Activated naive CD8-positive, alpha-beta T cell treated with anti-CD3 and anti-CD28 coated beads, Interleukin-2, amount 10 ng/mL, durations not matched to agents 7 days and 5 days (primary cell): Measurements from ENCODE around the gene EREG. TPM values are rescaled to one million over a fixed set of nuclear protein-coding genes. Genes with fewer than 3 reads are reported as not detected.

ENCODE experiments used
- ATAC-seq: fragments of 150-1000 bp; cut with Tn5 transposase; one replicate; pipeline ENCODE4 v1.10.0; 2021; ENCODE audit warnings: low read depth, moderate library complexity
- POLR2A ChIA-PET: fragments of 350-600 bp; sonication (Branson Sonifier 250); formaldehyde crosslinking; loops from one replicate; lab custom pipeline; 2021; ENCODE audit warnings: antibody characterized with exemption; lab: Charles Lee
- DNase-seq: peaks from one replicate; pipeline ENCODE4 v3.0.0; 2021
- H3K27ac Mint-ChIP-seq: one replicate; pipeline ENCODE4 v1.8.0; 2022; ENCODE audit warnings: mild to moderate bottlenecking, mixed read lengths
- H3K27me3 Mint-ChIP-seq: one replicate; pipeline ENCODE4 v1.8.0; 2022; ENCODE audit warnings: mild to moderate bottlenecking, moderate library complexity, mixed read lengths
- H3K36me3 Mint-ChIP-seq: one replicate; pipeline ENCODE4 v1.8.0; 2021; ENCODE audit warnings: mild to moderate bottlenecking, mixed read lengths
- H3K4me1 Mint-ChIP-seq: one replicate; pipeline ENCODE4 v1.8.0; 2021; ENCODE audit warnings: mixed read lengths
- H3K4me3 Mint-ChIP-seq: one replicate; pipeline ENCODE4 v1.8.0; 2022; ENCODE audit warnings: mild to moderate bottlenecking, moderate library complexity, mixed read lengths
- H3K9me3 Mint-ChIP-seq: one replicate; pipeline ENCODE4 v1.8.0; 2021; ENCODE audit warnings: mixed read lengths
- total RNA-seq, 2 experiments: library from RNA; stranded (reverse); gene quantifications; one replicate each; pipeline ENCODE4 v1.2.3, GENCODE V29; 2021

Gene EREG
- total RNA-seq, 2 experiments from 2014 or later: not detected

- H3K27me3 Mint-ChIP-seq: peaks cover 5% of the 10 kb centered on the region
- ATAC-seq (no peak), DNase-seq (no peak)
- no peak overlapping the region for H3K27ac Mint-ChIP-seq
- H3K4me1 Mint-ChIP-seq: peaks cover 3% of the 10 kb centered on the region
- POLR2A ChIA-PET: no interaction called here
- no peaks in the 10 kb centered on the region for H3K36me3 Mint-ChIP-seq
- H3K9me3 Mint-ChIP-seq: no peaks in the 10 kb centered on the region
- H3K4me3 Mint-ChIP-seq: no peak overlapping the region
These were observed 37.9 kb downstream of the EREG start for GRCh38 chr4:74402692-74403456.

- DNase-seq (no peak), ATAC-seq (no peak)
- Mint-ChIP-seq H3K27ac (no peak overlapping the region), H3K27me3 (peaks cover 4% of the 10 kb centered on the region), H3K36me3 (no peaks in the 10 kb centered on the region), H3K4me3 (no peak overlapping the region), H3K4me1 (no peaks in the 10 kb centered on the region), H3K9me3 (no peaks in the 10 kb centered on the region)
- POLR2A ChIA-PET: no interaction called here
These were observed 42.9 kb downstream of the EREG start for GRCh38 chr4:74407891-74408290.

GRCh38 chr4:74408639-74409038 is 43.7 kb downstream of the EREG start:
- H3K36me3 Mint-ChIP-seq: no peaks in the 10 kb centered on the region
- POLR2A ChIA-PET: no interaction called here
- no peaks in the 10 kb centered on the region for H3K4me1 Mint-ChIP-seq
- no peaks in the 10 kb centered on the region for H3K27me3 Mint-ChIP-seq
- no peak overlapping the region for H3K27ac Mint-ChIP-seq
- DNase-seq: no peak
- H3K4me3 Mint-ChIP-seq: no peak overlapping the region
- no peak for ATAC-seq
- no peaks in the 10 kb centered on the region for H3K9me3 Mint-ChIP-seq

- no peaks in the 10 kb centered on the region for H3K4me1 Mint-ChIP-seq
- DNase-seq: no peak
- no peaks in the 10 kb centered on the region for H3K9me3 Mint-ChIP-seq
- no peak for ATAC-seq
- no peak overlapping the region for H3K27ac Mint-ChIP-seq
- no peaks in the 10 kb centered on the region for H3K27me3 Mint-ChIP-seq
- H3K36me3 Mint-ChIP-seq: no peaks in the 10 kb centered on the region
- POLR2A ChIA-PET: interaction anchor here (0.7 kb wide), 1 partner anchor 13 kb away, joined by 3 read pairs; no protein-coding TSS in a partner anchor
- H3K4me3 Mint-ChIP-seq: no peak overlapping the region
These were observed 45.3 kb downstream of the EREG start for GRCh38 chr4:74410272-74410671.

DNA sequence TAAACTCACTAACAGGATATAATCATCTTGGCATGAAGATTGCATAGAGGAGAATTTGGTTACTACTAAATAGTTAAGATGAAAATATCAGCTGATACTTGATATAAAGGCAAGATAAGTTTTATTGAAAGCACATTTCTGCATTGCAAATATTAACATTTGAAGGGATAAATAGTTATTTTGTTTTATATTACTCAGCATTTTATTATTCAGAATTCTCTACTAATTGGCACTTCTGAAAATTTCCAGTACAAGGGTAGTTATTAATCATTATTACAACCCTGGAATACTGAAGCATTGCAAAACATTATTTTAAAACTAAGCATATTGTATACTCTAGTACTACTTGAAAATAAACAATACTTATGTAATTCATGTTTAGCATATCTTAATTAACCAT is 47.3 kb downstream of the EREG start:
- no peak for DNase-seq
- Mint-ChIP-seq H3K9me3 (no peaks in the 10 kb centered on the region), H3K27me3 (peaks cover 2% of the 10 kb centered on the region), H3K27ac (no peak overlapping the region), H3K4me3 (no peak overlapping the region), H3K4me1 (no peaks in the 10 kb centered on the region), H3K36me3 (no peaks in the 10 kb centered on the region)
- POLR2A ChIA-PET: no interaction called here
- no peak for ATAC-seq

GRCh38 chr4:74413265-74413664 is 48.3 kb downstream of the EREG start:
- no peaks in the 10 kb centered on the region for H3K4me1 Mint-ChIP-seq
- H3K27me3 Mint-ChIP-seq: peaks cover 3% of the 10 kb centered on the region
- POLR2A ChIA-PET: no interaction called here
- no peak overlapping the region for H3K4me3 Mint-ChIP-seq
- ATAC-seq (no peak), DNase-seq (no peak)
- no peaks in the 10 kb centered on the region for H3K36me3 Mint-ChIP-seq
- H3K9me3 Mint-ChIP-seq: no peaks in the 10 kb centered on the region
- no peak overlapping the region for H3K27ac Mint-ChIP-seq

- no peak overlapping the region for H3K27ac Mint-ChIP-seq
- DNase-seq: no peak
- no peaks in the 10 kb centered on the region for H3K9me3 Mint-ChIP-seq
- no peak for ATAC-seq
- POLR2A ChIA-PET: no interaction called here
- H3K36me3 Mint-ChIP-seq: no peaks in the 10 kb centered on the region
- H3K27me3 Mint-ChIP-seq: peaks cover 8% of the 10 kb centered on the region
- H3K4me1 Mint-ChIP-seq: no peaks in the 10 kb centered on the region
- no peak overlapping the region for H3K4me3 Mint-ChIP-seq
These were observed 49.3 kb downstream of the EREG start for GRCh38 chr4:74414149-74414809.

GRCh38 chr4:74415602-74416300 is 50.8 kb downstream of the EREG start:
- no peak for ATAC-seq

DNA sequence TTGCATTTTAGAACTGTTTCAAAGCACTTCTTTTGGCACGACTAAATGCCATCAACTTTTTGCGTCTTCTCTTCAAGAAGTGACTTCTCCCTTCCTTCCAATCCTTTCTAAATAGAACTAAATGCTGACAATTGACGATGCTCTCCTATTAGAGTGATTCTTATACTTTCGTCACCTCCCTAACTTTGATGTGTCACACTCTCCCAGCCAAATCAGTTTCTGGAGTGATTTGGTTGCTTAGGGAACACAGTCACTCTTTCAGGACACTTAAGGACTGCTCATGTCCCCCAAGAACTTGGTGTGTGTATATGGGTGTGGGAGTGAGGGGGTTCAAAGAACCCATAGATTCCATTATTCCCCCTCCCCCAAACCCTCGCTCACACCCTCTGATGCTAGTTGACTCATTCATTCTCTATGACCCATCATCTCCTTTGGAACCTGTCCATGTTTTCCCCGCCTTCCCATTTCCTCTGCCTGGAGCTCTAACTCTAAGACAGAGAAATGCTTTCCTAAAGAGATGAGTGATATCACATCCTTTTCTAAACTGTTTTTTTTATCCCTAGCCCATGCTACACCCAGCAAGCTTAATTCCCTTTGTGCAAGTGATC is 53.2 kb downstream of the EREG start:
- ATAC-seq (no peak), DNase-seq (no peak)
- Mint-ChIP-seq H3K9me3 (no peaks in the 10 kb centered on the region), H3K27ac (no peak overlapping the region), H3K36me3 (no peaks in the 10 kb centered on the region), H3K27me3 (peaks cover 14% of the 10 kb centered on the region), H3K4me1 (no peaks in the 10 kb centered on the region), H3K4me3 (no peak overlapping the region)
- POLR2A ChIA-PET: no interaction called here

More at GRCh38 chr4:74415602-74416300, 50.8 kb downstream of the EREG start:
- Mint-ChIP-seq H3K27me3 (peaks cover 8% of the 10 kb centered on the region), H3K36me3 (no peaks in the 10 kb centered on the region), H3K9me3 (no peaks in the 10 kb centered on the region), H3K27ac (no peak overlapping the region), H3K4me1 (no peaks in the 10 kb centered on the region), H3K4me3 (no peak overlapping the region)
- POLR2A ChIA-PET: no interaction called here
- DNase-seq: no peak

DNA sequence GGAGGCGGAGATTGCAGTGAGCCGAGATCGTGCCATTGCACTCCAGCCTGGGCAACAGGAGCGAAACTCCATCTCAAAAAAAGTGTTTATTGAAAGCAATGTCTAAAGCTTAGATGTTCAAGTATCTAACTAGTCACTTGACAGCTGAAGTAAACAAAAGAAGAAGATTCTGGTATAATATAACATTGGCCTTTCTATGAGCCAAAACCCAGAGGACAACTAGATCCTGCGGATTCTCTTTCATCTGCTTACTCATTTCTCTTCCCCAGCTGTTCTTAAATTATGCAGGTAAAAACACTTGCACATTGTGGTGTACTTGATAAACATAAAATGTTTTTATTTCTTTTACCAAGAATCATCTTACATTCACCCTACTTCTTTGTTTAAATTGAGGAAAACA is 55.9 kb downstream of the EREG start:
- no peaks in the 10 kb centered on the region for H3K9me3 Mint-ChIP-seq
- no peak overlapping the region for H3K4me3 Mint-ChIP-seq
- no peaks in the 10 kb centered on the region for H3K36me3 Mint-ChIP-seq
- H3K4me1 Mint-ChIP-seq: no peaks in the 10 kb centered on the region
- no peak for DNase-seq
- ATAC-seq: no peak
- H3K27ac Mint-ChIP-seq: no peak overlapping the region
- POLR2A ChIA-PET: no interaction called here
- peaks cover 14% of the 10 kb centered on the region for H3K27me3 Mint-ChIP-seq

GRCh38 chr4:74423104-74423503 is 58.2 kb downstream of the EREG start:
- ATAC-seq: no peak
- H3K36me3 Mint-ChIP-seq: no peaks in the 10 kb centered on the region
- H3K4me3 Mint-ChIP-seq: no peak overlapping the region
- no peaks in the 10 kb centered on the region for H3K9me3 Mint-ChIP-seq
- no peak for DNase-seq
- POLR2A ChIA-PET: no interaction called here
- H3K27me3 Mint-ChIP-seq: peaks cover 12% of the 10 kb centered on the region
- no peaks in the 10 kb centered on the region for H3K4me1 Mint-ChIP-seq
- no peak overlapping the region for H3K27ac Mint-ChIP-seq

DNA sequence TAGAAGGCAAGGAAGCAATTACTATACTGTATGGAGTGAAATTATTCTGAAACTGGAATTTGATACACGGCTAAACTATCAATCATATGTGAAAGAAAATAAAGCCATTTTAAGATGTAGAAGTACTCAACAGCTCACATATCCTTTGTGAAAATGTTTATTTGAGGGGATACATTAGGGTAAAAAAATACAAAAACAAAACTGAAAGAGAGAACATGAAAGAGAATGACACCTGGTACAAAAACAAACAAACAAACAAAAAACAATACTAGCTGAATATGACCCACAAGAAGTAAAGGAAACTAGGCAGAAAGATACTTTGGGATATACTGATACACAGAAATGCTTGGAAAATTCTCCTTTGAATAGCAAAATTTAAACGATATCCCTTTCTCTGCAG is 59.2 kb downstream of the EREG start:
- ATAC-seq (no peak), DNase-seq (no peak)
- H3K9me3 Mint-ChIP-seq: no peaks in the 10 kb centered on the region
- H3K4me1 Mint-ChIP-seq: no peaks in the 10 kb centered on the region
- peaks cover 7% of the 10 kb centered on the region for H3K27me3 Mint-ChIP-seq
- no peaks in the 10 kb centered on the region for H3K36me3 Mint-ChIP-seq
- POLR2A ChIA-PET: no interaction called here
- H3K27ac Mint-ChIP-seq: no peak overlapping the region
- H3K4me3 Mint-ChIP-seq: no peak overlapping the region

DNA sequence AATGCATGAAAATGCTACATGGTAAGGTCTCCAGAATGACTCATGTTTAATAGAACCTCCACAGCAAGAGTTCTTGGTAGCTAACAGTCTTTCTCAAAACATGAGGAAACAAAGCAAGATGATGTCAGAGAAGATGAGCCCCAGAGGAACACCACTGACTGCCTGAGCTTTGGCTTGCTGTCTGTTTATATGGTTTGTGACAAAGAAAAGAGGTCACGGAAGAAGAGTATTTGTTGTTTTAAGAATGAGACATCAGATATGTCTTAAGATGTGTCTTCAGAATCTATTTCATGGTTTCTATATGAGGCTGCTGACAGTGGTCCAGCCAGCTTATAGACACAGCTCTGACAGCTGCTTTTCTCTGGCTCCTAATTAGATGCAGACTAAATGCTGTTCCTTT is 61.2 kb downstream of the EREG start:
- POLR2A ChIA-PET: no interaction called here

More for the DNA sequence above, 61.2 kb downstream of the EREG start:
- no peak for DNase-seq
- no peaks in the 10 kb centered on the region for H3K36me3 Mint-ChIP-seq
- H3K27ac Mint-ChIP-seq: no peak overlapping the region
- H3K4me1 Mint-ChIP-seq: peaks cover 1% of the 10 kb centered on the region
- H3K27me3 Mint-ChIP-seq: peaks cover 5% of the 10 kb centered on the region
- H3K9me3 Mint-ChIP-seq: no peaks in the 10 kb centered on the region
- H3K4me3 Mint-ChIP-seq: no peak overlapping the region
- no peak for ATAC-seq
